Activated CD4-positive, alpha-beta T cell treated with anti-CD3 and anti-CD28 coated beads for 4 hours (primary cell): ENCODE data around the gene BCO1.

Source experiments
- DNase-seq, 2 donors: peaks; one replicate each; pipeline ENCODE4 v3.0.0-alpha.2; 2020

Gene BCO1

GRCh38 chr16:81324808-81325207 is 86.3 kb downstream of the BCO1 start:
- no peak for DNase-seq

- DNase-seq = no peak
Observed at GRCh38 chr16:81327011-81327410, 88.5 kb downstream of the BCO1 start.

GRCh38 chr16:81327447-81328196 is 89.1 kb downstream of the BCO1 start:
- DNase-seq = no peak

GRCh38 chr16:81329947-81330346 is 91.5 kb downstream of the BCO1 start:
- DNase-seq = no peak

GRCh38 chr16:81333356-81333755 is 94.9 kb downstream of the BCO1 start:
- no peak for DNase-seq

- no peak for DNase-seq
Observed at GRCh38 chr16:81335669-81336068, 97.2 kb downstream of the BCO1 start.

GRCh38 chr16:81337097-81337496 is 98.6 kb downstream of the BCO1 start:
- DNase-seq = no peak
